Activated CD8-positive, alpha-beta memory T cell treated with anti-CD3 and anti-CD28 coated beads, Interleukin-2, amount 10 ng/mL, durations not matched to agents 7 days and 5 days (primary cell): ENCODE measurements around the gene SEPTIN10. TPM values are rescaled to one million over a fixed set of nuclear protein-coding genes. Genes with fewer than 3 reads are reported as not detected.
"Not testable (repeated sequence)": the region's sequence is repeated elsewhere in the genome, so short reads cannot be mapped to it uniquely, and the experiment has no call there.

Experiments used
- ATAC-seq: fragments of 150-1000 bp; cut with Tn5 transposase; one replicate; pipeline ENCODE4 v1.10.0; 2021; ENCODE audit warnings: moderate library complexity
- CTCF ChIA-PET: fragments of 350-600 bp; sonication (Branson Sonifier 250); formaldehyde crosslinking; loops from one replicate; lab custom pipeline; 2021; ENCODE audit warnings: antibody characterized with exemption; lab: Charles Lee
- DNase-seq: peaks from one replicate; pipeline ENCODE4 v3.0.0-alpha.2; 2020
- H3K27ac Mint-ChIP-seq: one replicate; pipeline ENCODE4 v1.8.0; 2021; ENCODE audit warnings: mild to moderate bottlenecking, mixed read lengths
- H3K27me3 Mint-ChIP-seq: one replicate; pipeline ENCODE4 v1.8.0; 2021; ENCODE audit warnings: mixed read lengths
- H3K36me3 Mint-ChIP-seq: one replicate; pipeline ENCODE4 v1.8.0; 2021; ENCODE audit warnings: mild to moderate bottlenecking, mixed read lengths
- H3K4me1 Mint-ChIP-seq: one replicate; pipeline ENCODE4 v1.8.0; 2021; ENCODE audit warnings: mixed read lengths
- H3K4me3 Mint-ChIP-seq: one replicate; pipeline ENCODE4 v1.8.0; 2021; ENCODE audit warnings: mild to moderate bottlenecking, moderate library complexity, mixed read lengths
- H3K9me3 Mint-ChIP-seq: one replicate; pipeline ENCODE4 v1.8.0; 2022; ENCODE audit warnings: low read depth, mixed read lengths
- total RNA-seq, 2 experiments: library from RNA; stranded (reverse); gene quantifications; one replicate each; pipeline ENCODE4 v1.2.3, GENCODE V29; 2021

The SEPTIN10 gene
- total RNA-seq, 2 experiments from 2014 or later, result 0.54 TPM; not detected in 1

DNA sequence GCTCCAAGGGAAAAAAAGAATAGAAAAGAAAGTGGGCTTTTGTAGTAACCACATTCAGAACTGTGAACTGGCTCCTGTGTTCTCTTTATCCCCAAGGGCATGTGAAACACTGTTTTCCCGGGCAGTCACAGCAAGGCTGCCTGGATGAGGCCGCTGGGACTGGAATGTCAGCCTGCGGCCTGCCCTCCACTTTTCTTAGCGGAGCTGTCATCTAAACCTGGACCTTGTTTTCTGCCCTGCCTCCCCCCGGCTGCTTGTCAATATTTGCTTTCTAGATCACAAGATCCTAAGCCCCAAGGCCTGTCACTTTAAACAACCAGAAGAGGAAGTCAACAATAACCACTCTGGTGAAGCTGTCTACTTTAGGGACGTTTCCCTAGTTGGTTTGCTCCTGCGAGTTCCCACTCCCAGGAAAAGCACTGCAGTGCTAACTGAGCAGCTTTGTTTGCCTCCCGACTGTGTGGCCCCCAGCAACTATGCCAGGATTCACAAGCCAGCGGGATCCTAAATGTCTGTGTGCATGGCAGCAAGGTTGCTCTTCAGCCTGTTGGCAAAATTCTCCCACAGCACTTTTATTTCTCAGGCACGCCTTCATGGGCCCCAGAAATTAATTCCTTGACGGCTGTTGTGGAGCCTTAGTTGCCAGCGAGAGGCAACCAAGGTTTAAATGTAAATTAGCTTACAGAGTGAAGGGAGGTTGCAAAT lies 31.0 kb upstream of the SEPTIN10 start:
- H3K27me3 Mint-ChIP-seq, result peaks cover 4% of the 10 kb centered on the region
- H3K36me3 Mint-ChIP-seq, result no peaks in the 10 kb centered on the region
- no peak overlapping the region for H3K4me3 Mint-ChIP-seq
- ATAC-seq (no peak), DNase-seq (no peak)
- H3K27ac Mint-ChIP-seq, result no peak overlapping the region
- no peaks in the 10 kb centered on the region for H3K9me3 Mint-ChIP-seq
- no peaks in the 10 kb centered on the region for H3K4me1 Mint-ChIP-seq
- CTCF ChIA-PET, result no interaction called here

- H3K27me3 Mint-ChIP-seq, DNase-seq, ATAC-seq, H3K36me3 Mint-ChIP-seq, H3K9me3 Mint-ChIP-seq, CTCF ChIA-PET, H3K4me3 Mint-ChIP-seq, H3K27ac Mint-ChIP-seq, H3K4me1 Mint-ChIP-seq: not testable (repeated sequence)
These were observed 26.2 kb upstream of the SEPTIN10 start for GRCh38 chr2:109640000-109640399.

DNA sequence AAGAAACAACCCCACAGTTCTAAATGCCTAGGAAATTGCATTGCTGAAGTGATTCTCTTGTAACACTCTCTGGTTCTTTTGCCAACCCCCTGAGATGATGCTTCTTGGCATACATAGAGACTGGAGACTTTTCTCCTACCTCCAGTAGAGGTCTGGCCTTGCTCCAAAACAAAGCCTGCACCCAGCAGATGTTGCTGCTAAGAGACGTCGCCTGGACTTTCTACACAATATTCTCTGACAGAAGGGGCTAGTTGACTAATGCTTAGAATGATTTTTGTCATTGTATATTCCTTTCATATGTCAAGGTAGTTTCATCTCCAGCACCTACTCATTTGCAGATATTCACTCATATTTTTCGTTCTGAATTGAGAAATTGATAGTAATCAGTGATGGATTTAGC lies 25.0 kb upstream of the SEPTIN10 start:
- Mint-ChIP-seq H3K27ac (no peak overlapping the region), H3K9me3 (no peaks in the 10 kb centered on the region), H3K27me3 (peaks cover 3% of the 10 kb centered on the region), H3K4me3 (no peak overlapping the region), H3K4me1 (peaks cover 5% of the 10 kb centered on the region), H3K36me3 (no peaks in the 10 kb centered on the region)
- DNase-seq, result no peak
- CTCF ChIA-PET, result no interaction called here
- ATAC-seq, result no peak

DNA sequence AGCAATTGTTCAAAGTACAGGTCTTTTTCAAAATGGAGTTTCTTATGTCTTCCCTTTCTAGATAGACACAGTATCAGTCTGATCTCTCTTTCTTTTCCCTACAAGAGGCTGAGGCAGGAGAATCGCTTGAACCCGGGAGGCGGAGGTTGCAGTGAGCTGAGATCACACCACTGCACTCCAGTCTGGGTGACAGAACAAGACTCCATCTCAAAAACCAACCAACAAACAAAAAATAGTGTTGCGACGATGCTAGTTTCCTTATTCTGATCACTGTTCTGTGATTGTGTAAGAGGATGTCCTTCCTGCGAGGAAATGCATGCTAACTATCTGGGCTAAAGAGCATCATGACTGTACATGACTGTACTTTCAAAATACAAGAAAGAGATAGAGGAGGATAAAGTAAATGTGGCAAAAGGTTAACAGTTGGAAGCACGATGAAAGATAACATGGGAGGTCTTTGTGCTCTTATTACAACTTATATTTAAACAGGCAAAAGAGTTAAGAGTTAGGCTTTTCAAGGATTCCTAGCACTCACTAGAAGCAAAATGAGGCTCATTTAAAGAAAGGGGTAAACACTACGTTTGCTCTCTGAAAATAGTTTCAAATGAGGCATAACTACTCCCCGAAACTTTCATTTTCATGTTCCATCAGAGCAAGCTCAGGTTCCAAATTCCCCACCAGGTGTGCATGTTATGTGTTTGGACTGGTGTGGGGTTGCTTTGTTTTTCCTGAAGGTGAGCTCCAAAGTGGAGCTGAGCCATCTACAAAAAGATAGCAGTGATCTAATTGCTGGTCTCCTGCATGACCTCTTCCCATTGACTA lies 24.2 kb upstream of the SEPTIN10 start:
- no peaks in the 10 kb centered on the region for H3K9me3 Mint-ChIP-seq
- peaks cover 3% of the 10 kb centered on the region for H3K27me3 Mint-ChIP-seq
- ATAC-seq, result no peak
- no peak overlapping the region for H3K4me3 Mint-ChIP-seq
- peaks cover 5% of the 10 kb centered on the region for H3K4me1 Mint-ChIP-seq
- DNase-seq, result no peak
- CTCF ChIA-PET, result no interaction called here
- H3K36me3 Mint-ChIP-seq, result no peaks in the 10 kb centered on the region
- H3K27ac Mint-ChIP-seq, result no peak overlapping the region

DNA sequence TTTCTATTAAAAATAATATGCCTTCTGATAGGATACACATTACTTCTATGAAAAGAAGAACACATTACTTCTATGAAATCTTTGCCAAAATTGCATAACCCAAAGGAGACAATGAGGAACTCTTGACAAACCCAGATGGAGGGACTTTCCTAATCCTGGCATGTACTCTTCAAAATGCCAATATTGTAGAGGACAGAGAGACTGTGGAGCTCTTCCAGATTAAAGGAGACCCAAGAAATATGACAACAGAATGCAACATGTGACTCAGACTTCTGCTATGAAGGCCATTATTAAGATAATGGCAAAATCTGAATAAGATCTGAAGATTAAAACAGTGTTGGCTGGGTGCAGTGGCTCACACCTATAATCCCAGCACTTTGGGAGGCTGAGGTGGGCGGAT lies 22.6 kb upstream of the SEPTIN10 start:
- no peak overlapping the region for H3K4me3 Mint-ChIP-seq
- ATAC-seq, result no peak
- H3K27me3 Mint-ChIP-seq, result peaks cover 3% of the 10 kb centered on the region
- peaks cover 5% of the 10 kb centered on the region for H3K4me1 Mint-ChIP-seq
- DNase-seq, result no peak
- H3K27ac Mint-ChIP-seq, result no peak overlapping the region
- CTCF ChIA-PET, result no interaction called here
- no peaks in the 10 kb centered on the region for H3K9me3 Mint-ChIP-seq
- no peaks in the 10 kb centered on the region for H3K36me3 Mint-ChIP-seq

DNA sequence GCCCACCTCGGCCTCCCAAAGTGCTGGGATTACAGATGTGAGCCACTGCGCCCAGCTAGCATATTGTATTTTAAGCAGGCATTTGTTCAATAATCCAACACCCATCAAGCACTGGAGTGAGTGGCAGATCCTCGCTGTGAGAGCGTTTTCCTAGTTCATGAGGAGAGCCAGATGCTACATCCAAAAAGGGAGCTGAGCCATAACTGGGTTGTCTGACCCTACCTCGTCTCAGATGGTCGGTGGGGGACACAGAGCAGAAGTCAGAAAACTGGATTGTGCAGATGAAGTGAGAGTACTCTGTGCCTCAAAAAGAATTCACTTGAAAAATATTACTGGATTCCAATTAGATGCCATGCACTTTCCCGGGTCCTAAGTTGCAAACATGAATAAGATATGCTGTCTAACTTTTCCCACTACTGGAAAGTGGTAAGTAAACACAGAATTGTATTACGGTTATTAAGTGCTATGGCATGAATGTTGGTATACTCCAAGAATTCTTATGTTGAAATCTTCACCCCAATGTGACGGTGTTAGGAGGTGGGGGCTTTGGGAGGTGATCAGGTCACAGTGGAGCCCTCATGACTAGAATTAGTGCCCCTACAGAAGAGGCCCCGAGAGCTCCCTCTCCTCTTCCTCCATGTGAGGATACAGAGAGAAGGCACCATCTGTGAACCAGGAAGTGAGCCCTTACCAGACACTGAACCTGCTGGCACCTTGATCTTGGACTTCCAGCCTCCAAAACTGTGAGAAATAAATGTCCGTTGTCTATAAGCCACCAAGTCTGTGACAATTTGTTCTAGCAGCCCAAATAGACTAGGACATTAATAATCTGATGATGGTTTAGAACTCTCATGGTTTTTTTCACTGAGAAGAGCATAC lies 21.9 kb upstream of the SEPTIN10 start:
- Mint-ChIP-seq H3K27me3 (peaks cover 3% of the 10 kb centered on the region), H3K27ac (no peak overlapping the region), H3K9me3 (no peaks in the 10 kb centered on the region), H3K36me3 (no peaks in the 10 kb centered on the region), H3K4me3 (no peak overlapping the region), H3K4me1 (peaks cover 5% of the 10 kb centered on the region)
- ATAC-seq (no peak), DNase-seq (no peak)
- CTCF ChIA-PET, result no interaction called here

DNA sequence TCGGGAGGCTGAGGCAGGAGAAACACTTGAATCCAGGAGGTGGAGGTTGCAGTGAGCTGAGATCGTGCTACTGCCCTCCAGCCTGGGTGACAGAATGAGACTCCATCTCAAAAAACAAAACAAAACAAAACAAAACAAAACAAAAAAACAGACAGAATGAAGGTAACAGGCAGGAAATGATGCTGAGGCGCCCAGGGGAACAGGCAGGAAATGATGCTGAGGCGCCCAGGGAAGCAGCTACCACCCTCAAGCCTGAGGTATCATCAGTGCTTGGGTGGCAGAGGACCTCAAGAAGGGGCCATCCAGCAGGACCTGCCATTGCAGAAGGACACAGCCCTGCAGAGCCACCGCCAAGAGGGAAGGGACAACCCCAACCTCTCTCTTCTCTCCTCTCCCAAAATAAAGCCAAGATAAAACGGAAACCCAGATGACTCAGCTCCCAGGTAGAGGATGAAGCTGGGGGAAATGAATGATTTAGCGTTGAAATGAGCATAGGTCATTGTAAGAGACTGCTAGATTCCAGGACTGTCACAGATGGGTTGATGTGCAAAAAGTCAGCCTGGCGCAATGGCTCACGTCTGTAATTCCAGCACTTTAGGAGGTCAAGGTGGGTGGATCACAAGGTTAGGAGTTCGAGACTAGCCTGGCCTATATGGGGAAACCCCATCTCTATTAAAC lies 19.7 kb upstream of the SEPTIN10 start:
- no peaks in the 10 kb centered on the region for H3K36me3 Mint-ChIP-seq
- H3K27me3 Mint-ChIP-seq, result peaks cover under 1% of the 10 kb centered on the region
- H3K9me3 Mint-ChIP-seq, result no peaks in the 10 kb centered on the region
- H3K27ac Mint-ChIP-seq, result no peak overlapping the region
- no peak for ATAC-seq
- H3K4me3 Mint-ChIP-seq, result no peak overlapping the region
- H3K4me1 Mint-ChIP-seq, result peaks cover 5% of the 10 kb centered on the region
- DNase-seq, result no peak
- CTCF ChIA-PET, result no interaction called here

GRCh38 chr2:109632158-109632789 lies 18.5 kb upstream of the SEPTIN10 start:
- Mint-ChIP-seq H3K27me3 (no peaks in the 10 kb centered on the region), H3K4me3 (no peak overlapping the region), H3K36me3 (no peaks in the 10 kb centered on the region), H3K9me3 (no peaks in the 10 kb centered on the region), H3K27ac (no peak overlapping the region), H3K4me1 (no peaks in the 10 kb centered on the region)
- CTCF ChIA-PET, result no interaction called here
- DNase-seq (no peak), ATAC-seq (no peak)

GRCh38 chr2:109631741-109632140 lies 18.0 kb upstream of the SEPTIN10 start:
- Mint-ChIP-seq H3K9me3 (no peaks in the 10 kb centered on the region), H3K4me3 (no peak overlapping the region), H3K27ac (no peak overlapping the region), H3K27me3 (no peaks in the 10 kb centered on the region), H3K36me3 (no peaks in the 10 kb centered on the region), H3K4me1 (no peaks in the 10 kb centered on the region)
- DNase-seq (no peak), ATAC-seq (no peak)
- CTCF ChIA-PET, result no interaction called here

GRCh38 chr2:109630441-109631430 lies 17.0 kb upstream of the SEPTIN10 start:
- Mint-ChIP-seq H3K9me3 (no peaks in the 10 kb centered on the region), H3K4me3 (no peak overlapping the region), H3K27me3 (no peaks in the 10 kb centered on the region), H3K4me1 (no peaks in the 10 kb centered on the region), H3K27ac (no peak overlapping the region), H3K36me3 (no peaks in the 10 kb centered on the region)
- DNase-seq, result no peak
- CTCF ChIA-PET, result no interaction called here
- no peak for ATAC-seq

DNA sequence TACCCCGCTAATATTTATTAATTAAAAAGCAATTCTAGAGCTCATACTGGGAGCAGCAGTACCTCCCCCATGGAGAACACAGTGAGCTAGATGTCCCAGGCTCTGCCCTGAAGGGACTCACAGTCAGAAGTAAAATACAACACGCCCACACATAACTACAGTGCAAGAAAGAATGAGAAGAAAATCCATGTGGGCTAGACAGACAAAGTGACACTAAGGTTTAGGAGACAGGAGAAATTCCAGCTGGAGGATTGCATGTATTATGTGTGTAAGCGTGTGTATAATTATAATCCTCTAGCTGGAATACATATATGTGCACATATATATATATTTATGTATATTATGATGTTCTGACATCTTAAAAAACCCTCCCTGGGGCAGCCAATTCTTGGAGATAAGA lies 16.1 kb upstream of the SEPTIN10 start:
- H3K27ac Mint-ChIP-seq, result no peak overlapping the region
- no peaks in the 10 kb centered on the region for H3K9me3 Mint-ChIP-seq
- ATAC-seq (no peak), DNase-seq (no peak)
- CTCF ChIA-PET, result no interaction called here
- no peak overlapping the region for H3K4me3 Mint-ChIP-seq
- no peaks in the 10 kb centered on the region for H3K4me1 Mint-ChIP-seq
- no peaks in the 10 kb centered on the region for H3K27me3 Mint-ChIP-seq
- no peaks in the 10 kb centered on the region for H3K36me3 Mint-ChIP-seq

GRCh38 chr2:109628321-109628720 lies 14.6 kb upstream of the SEPTIN10 start:
- H3K27me3 Mint-ChIP-seq, H3K36me3 Mint-ChIP-seq, H3K9me3 Mint-ChIP-seq, H3K4me3 Mint-ChIP-seq, CTCF ChIA-PET, H3K27ac Mint-ChIP-seq, H3K4me1 Mint-ChIP-seq, ATAC-seq, DNase-seq: not testable (repeated sequence)
